GM03348 (cell line): ENCODE data around the gene TACO1.

ENCODE experiments used
- DNase-seq: peaks from one replicate; pipeline ENCODE4 v3.0.0; 2012; ENCODE audit warnings: low spot score

Gene TACO1

DNA sequence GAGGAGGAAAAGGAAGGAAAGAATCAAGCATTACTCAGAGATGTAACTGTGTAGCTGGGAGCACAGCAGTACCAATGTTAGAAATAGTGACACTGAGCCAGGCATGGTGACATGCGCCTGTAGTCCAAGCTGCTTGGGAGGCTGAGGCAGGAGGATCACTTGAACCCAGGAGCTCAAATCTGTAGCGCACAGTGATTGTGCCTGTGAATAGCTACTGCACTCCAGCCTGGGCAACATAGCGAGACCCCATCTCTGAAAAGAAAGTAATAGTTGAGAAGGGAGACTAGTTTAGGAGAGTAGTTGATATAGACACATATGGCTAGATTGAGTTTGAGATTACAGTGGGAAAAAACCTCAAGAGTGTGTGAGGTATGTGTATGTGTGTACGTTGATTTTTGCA lies 39.3 kb downstream of the TACO1 start:
- DNase-seq: no peak

DNA sequence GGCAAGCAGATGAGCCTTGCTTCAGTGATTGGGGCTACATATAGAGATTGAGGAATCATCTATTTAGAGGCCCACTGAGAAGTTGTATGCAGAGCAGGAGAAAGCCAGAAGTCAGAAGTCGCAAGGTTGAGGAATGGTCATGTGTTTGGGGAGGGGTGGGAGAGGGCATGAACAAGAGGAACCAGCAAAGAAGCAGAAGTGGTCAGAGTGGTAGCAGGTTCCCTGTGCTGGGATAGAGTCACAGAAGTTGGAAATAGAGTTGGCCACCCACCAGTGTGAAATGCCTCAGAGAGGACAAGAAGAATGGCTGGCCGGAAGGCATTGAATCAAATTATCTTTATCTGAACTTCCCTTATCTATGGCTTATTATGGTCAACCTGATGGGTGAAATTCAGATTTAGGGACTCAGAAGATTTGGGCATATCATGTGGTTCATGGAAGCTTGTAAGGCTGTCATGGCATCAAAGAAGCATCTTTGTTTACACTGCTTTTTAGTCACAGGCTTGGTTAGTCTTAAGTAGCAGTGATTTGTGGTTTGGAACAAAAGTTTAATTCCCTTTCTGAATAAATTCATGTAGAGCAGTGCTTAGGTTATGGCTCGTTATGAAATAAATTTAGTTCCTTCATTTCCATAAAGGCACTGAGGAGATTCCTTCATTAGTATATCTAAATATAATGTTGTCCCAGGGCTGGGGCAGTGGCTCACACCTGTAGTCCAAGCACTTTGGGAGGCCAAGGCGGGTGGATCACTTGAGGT lies 41.2 kb downstream of the TACO1 start:
- DNase-seq: no peak

DNA sequence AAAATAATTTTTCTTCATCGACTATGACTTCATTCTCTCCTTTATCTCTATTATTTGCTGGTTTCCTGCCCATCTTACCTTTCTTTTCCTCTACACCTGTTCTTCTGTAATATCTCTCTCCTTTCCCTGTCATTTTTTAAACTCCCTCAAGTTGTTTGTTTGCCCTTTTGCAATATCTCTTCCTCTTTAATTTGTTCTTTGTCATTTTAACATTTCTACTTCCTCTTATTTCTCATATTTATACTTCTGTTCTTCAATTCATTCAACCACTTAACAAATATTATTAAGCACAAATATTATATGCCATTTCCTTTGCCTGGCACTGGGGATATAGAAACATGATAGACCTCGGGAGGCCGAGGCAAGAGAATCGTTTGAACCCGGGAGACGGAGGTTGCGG lies 44.2 kb downstream of the TACO1 start:
- no peak for DNase-seq

DNA sequence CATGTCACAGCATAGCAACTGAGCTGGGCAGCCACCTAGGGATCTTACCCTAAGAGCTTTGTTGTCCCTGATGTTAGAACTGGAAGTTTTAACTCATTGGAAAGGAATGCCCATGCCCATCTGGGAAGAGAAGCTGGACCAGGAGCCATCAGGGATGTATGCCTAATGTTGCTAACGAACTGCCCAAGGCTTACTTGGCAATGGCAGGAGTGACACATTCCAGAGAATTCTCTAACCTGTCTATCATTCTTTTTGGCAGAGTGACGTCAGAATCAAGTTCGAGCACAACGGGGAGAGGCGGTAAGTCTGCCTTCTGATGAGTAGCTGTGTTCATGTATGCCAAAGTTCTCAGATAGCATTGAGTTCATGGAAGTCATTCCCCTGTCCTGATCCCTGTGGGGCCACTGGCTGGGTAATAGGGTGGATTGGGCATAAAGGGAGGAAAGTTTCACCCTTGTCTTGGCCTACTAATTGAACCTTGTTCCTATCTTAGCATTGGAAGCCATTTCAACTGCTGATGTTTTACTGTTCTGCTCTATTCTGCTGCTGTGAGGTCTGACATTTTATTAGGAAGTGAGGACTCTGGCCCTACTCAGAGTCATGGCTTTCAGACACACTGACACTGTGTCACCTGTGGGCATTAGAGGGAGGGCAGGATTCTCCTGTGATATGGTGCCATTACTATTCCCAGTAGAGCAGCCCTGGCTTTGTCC lies 45.2 kb downstream of the TACO1 start:
- peak; percentile 20 for DNase-seq

DNA sequence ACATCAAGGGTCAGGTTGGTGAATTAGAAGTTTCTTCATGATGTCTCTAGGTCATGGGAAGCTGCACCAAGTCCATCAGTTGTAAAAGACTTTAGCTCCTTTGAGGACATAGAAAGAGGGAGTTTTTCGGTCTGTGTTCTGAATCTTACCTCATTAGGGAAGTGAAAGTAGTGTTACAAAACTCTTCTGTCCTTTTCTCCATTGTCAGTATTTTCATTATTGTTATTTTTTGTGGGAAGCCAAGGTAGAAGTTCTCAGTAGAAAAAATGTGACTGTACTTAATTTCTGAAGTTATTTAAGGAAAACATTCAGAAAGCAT lies 45.8 kb downstream of the TACO1 start:
- no peak for DNase-seq

DNA sequence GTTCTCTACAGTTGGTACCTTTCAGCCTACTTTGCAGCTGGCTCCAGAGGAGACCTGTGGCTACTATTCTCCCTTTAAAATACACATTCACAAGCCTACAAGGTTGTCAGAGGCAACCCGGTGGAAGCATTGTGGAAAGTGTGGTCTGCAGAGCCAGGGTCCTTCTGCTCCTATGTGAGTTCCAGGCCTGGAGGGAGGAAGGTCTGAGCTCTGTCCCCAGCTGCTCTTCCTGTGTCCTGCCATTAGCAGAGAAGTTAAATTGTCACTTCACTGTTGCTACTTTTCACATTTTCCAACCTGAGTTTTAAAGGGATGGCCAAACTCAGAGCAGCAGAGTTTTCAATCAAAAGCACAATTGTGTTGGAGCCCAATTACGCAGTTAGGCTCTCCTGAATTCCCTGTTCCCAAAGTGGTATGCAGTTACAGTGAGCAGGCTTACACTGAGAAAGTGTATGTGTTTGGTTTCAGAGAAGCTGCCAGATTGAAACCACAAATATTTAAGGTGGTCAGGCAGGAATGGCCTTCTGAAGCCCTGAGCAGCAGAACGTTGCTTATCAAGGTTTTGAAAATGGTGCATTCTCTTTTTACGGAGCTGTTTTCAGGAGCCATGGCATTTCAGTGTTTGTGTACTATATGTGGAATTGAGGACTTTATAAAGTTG lies 46.5 kb downstream of the TACO1 start:
- peak; percentile 48 for DNase-seq

DNA sequence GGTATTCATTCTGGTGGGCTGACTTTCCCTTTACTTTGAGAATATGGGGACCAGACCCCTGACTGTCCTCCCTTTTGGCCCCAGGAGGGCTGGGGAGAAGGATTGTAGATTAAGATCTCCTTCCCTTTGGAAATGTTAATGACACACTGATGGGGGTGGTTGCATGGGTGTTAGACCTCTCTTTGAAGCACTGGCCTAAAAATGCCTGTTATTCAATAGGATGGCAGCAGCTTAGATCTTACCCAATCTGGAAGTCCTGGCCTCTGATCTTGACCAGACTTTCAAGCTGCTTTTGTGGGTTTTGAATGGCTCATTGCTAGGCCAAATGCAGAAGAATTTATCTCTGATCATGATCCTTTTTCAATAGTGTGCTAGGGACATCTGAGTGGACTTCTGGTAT lies 47.2 kb downstream of the TACO1 start:
- peak; percentile 19 for DNase-seq

DNA sequence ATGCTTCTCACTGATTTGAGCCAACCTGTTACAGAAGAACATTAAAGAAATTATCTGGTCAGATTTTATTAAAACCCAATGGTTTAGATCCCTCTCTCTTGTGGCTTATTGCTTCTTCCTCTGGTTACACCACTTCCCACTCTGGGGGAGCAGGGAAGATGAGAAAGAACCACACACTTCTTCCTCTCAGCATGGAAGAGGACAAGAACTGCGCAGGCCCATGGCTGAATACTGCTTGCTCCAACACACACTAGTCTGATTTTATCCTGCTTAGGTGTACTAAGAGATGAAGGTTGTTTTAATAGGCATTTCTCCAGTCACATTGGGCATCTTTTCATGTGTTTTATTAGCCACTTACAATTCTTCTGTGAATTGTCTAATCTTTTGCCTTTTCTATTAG lies 49.1 kb downstream of the TACO1 start:
- no peak for DNase-seq

DNA sequence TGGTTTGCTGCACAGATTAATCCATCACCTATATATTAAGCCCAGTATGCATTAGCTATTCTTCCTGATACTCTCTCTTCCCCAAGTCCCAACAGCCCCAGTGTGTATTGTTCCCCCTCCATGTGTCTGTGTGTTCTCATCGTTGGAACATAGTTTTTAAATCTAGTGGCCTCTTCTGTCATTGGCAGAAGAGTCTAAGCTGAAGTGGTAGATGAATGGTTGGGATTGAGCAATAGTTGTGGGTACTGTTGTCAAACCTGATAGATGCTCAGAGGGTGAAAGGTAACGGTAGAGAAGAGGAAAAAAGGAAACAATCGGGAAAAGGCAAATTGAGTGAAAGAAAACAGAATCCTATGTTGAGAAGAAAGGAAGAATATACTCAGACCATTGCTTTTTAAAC lies 51.4 kb downstream of the TACO1 start:
- no peak for DNase-seq

DNA sequence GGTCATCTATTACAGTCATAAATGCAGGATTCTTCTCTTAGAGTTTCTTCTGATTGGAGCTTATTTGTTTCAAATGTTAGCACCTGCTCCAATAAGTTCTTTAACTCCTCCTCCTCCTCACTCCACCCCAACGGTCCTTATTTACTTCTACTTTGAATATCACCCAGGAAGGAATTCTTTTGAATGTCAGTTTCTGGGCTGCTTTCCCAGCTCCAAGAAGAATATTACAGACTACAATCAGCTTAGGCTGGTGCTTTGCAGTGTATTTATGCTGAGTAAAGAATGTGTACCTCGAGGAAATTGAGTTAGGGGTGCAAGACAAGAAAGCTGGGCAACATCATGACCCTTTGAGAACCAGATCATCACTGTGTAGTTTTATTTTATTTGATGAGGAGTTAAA lies 52.4 kb downstream of the TACO1 start:
- DNase-seq: no peak

DNA sequence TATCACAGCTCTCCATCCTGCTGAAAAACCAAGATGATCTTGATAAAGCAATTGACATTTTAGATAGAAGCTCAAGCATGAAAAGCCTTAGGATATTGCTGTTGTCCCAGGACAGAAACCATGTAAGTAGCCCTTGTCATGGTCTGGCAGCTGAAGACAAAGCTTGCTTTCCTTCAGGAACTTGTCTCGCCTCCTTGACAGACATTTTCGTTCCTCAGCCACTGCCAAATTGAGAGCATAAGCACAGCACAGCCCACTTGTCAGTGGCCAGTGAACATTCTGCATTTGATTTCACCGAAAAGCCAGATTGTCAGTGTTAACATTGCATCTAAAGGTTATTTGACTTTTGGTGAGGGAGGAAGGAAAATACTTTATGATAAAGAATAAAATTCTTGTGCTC lies 57.1 kb downstream of the TACO1 start:
- DNase-seq: no peak
